Stomach (tissue), 4 donors: ENCODE results near the gene PCDH9.

ENCODE experiments used
- POLR2AphosphoS5 ChIP-seq, 3 donors: sonication (generic); formaldehyde crosslinking; IDR thresholded peaks; one replicate each; pipeline ENCODE4 v1.6.1; 2016; ENCODE audit warnings: antibody characterized with exemption in 3 of 3
- TF ChIP-seq, protein P1 (sequence below), 7 experiments: fragments of 450-650 bp in 4 of 7; fragments of 200-600 bp in 3 of 7; sonication (generic) in 3 of 7; IDR thresholded peaks; one replicate each; pipeline ENCODE4 v1.5.1; 2016 to 2019; ENCODE audit warnings: antibody characterized with exemption in 7 of 7, control low read depth in 2 of 7, mild to moderate bottlenecking in 1 of 7

DNA sequence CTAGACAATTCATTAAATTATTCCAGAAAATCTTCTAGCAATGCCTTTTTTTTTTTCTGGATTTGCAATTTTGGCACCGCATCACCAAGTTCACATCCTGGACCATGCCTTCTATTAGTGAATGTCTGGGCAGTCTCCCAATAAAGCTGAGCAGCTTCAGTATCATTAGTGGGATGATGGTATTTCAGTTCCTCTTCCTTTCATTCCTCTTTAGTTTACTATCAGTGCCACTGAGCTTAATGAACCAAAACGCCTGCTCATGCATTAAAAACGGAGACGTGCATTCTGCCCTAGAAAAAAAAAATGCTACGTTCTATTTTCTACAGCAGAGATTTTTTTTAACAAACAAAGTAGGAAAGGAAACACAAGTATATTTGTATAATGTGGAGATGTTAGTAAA is 343.0 kb downstream of the PCDH9 start:
- no peak for TF ChIP-seq POLR2AphosphoS5 (IDR thresholded peaks at IDR 0.05)
- TF ChIP-seq, protein P1, sequence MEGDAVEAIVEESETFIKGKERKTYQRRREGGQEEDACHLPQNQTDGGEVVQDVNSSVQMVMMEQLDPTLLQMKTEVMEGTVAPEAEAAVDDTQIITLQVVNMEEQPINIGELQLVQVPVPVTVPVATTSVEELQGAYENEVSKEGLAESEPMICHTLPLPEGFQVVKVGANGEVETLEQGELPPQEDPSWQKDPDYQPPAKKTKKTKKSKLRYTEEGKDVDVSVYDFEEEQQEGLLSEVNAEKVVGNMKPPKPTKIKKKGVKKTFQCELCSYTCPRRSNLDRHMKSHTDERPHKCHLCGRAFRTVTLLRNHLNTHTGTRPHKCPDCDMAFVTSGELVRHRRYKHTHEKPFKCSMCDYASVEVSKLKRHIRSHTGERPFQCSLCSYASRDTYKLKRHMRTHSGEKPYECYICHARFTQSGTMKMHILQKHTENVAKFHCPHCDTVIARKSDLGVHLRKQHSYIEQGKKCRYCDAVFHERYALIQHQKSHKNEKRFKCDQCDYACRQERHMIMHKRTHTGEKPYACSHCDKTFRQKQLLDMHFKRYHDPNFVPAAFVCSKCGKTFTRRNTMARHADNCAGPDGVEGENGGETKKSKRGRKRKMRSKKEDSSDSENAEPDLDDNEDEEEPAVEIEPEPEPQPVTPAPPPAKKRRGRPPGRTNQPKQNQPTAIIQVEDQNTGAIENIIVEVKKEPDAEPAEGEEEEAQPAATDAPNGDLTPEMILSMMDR (IDR thresholded peaks at IDR 0.05): no peak
